GM19328 (cell line): Measurements from ENCODE around the gene ZHX3.
"Not testable (repeated sequence)": the region's sequence is repeated elsewhere in the genome, so short reads cannot be mapped to it uniquely, and the experiment has no call there.

Experiments used
- ATAC-seq: cut with Tn5 transposase; IDR thresholded peaks from one replicate; pipeline ENCODE4 v1.9.1; 2021; ENCODE audit warnings: mild to moderate bottlenecking, moderate library complexity; ENCODE audit not compliant: unreplicated experiment

Gene ZHX3

GRCh38 chr20:41334036-41334435 is 16.5 kb upstream of the ZHX3 start:
- ATAC-seq = no peak

GRCh38 chr20:41331731-41332130 is 14.2 kb upstream of the ZHX3 start:
- ATAC-seq = no peak

- ATAC-seq = no peak
Observed at GRCh38 chr20:41330941-41331340, 13.4 kb upstream of the ZHX3 start.

- ATAC-seq = no peak
Observed at GRCh38 chr20:41330343-41330720, 12.8 kb upstream of the ZHX3 start.

- ATAC-seq = no peak
Observed at GRCh38 chr20:41329435-41330342, 12.2 kb upstream of the ZHX3 start.

- ATAC-seq = no peak
Observed at GRCh38 chr20:41327178-41327577, 9.6 kb upstream of the ZHX3 start.

GRCh38 chr20:41320976-41321375 is 3.4 kb upstream of the ZHX3 start:
- no peak for ATAC-seq

GRCh38 chr20:41320441-41320840 is 2.9 kb upstream of the ZHX3 start:
- ATAC-seq = no peak

- ATAC-seq = no peak
Observed at GRCh38 chr20:41318271-41318649, 729 bp upstream of the ZHX3 start.

- peak; percentile 57 for ATAC-seq
Observed at GRCh38 chr20:41316602-41317545, 657 bp downstream of the ZHX3 start.

- ATAC-seq = no peak
Observed at GRCh38 chr20:41316051-41316450, 1.5 kb downstream of the ZHX3 start.

GRCh38 chr20:41314386-41314785 is 3.1 kb downstream of the ZHX3 start:
- ATAC-seq = no peak

GRCh38 chr20:41312009-41312408 is 5.5 kb downstream of the ZHX3 start:
- not testable (repeated sequence) for ATAC-seq

- ATAC-seq = no peak
Observed at GRCh38 chr20:41309817-41310216, 7.7 kb downstream of the ZHX3 start.

GRCh38 chr20:41308726-41309413 is 8.7 kb downstream of the ZHX3 start:
- no peak for ATAC-seq

- ATAC-seq = no peak
Observed at GRCh38 chr20:41308290-41308711, 9.2 kb downstream of the ZHX3 start.

GRCh38 chr20:41307021-41307420 is 10.5 kb downstream of the ZHX3 start:
- no peak for ATAC-seq

GRCh38 chr20:41306061-41306727 is 11.3 kb downstream of the ZHX3 start:
- peak; percentile 84 for ATAC-seq

- ATAC-seq = no peak
Observed at GRCh38 chr20:41304424-41305079, 13.0 kb downstream of the ZHX3 start.

- no peak for ATAC-seq
Observed at GRCh38 chr20:41304002-41304401, 13.5 kb downstream of the ZHX3 start.
